Testis (tissue), 3 donors: ENCODE results near the gene SLC17A7. TPM values are rescaled to one million over a fixed set of nuclear protein-coding genes. Genes with fewer than 3 reads are reported as not detected.

Experiments used
- DNase-seq: peaks from one replicate; pipeline ENCODE4 v3.0.0-alpha.2; 2019
- H3K27ac ChIP-seq, 2 donors: fragments of 200-600 bp; sonication (generic); one replicate each; pipeline ENCODE4 v1.5.1; 2019
- H3K27me3 ChIP-seq: fragments of 200-600 bp; sonication (generic); one replicate; pipeline ENCODE4 v1.5.1; 2019
- H3K36me3 ChIP-seq: fragments of 200-600 bp; sonication (generic); one replicate; pipeline ENCODE4 v1.5.1; 2017; ENCODE audit warnings: low read depth; ENCODE audit errors: missing control alignments
- H3K4me1 ChIP-seq: fragments of 200-600 bp; sonication (generic); one replicate; pipeline ENCODE4 v1.5.1; 2019
- H3K4me3 ChIP-seq, 2 donors: fragments of 200-600 bp; sonication (generic); one replicate each; pipeline ENCODE4 v1.5.1; 2017 to 2019
- H3K9me3 ChIP-seq: fragments of 200-600 bp; sonication (generic); one replicate; pipeline ENCODE4 v1.5.1; 2017
- CTCF ChIP-seq, 3 experiments: fragments of 450-650 bp in 2 of 3; fragments of 200-600 bp in 1 of 3; sonication (generic) in 1 of 3; IDR thresholded peaks; one replicate each; pipeline ENCODE4 v1.5.1; 2016 to 2019; ENCODE audit warnings: antibody characterized with exemption in 3 of 3, mild to moderate bottlenecking in 2 of 3, moderate library complexity in 1 of 3
- POLR2A ChIP-seq: fragments of 450-650 bp; IDR thresholded peaks from one replicate; pipeline ENCODE4 v1.6.1; 2017; ENCODE audit warnings: antibody characterized with exemption, mild to moderate bottlenecking, moderate library complexity
- WGBS, 2 donors: methylation state at CpG; one replicate each; pipeline ENCODE4 v1.1.5; 2018; 5-methylcytosine and 5-hydroxymethylcytosine counted together
- intact Hi-C: fragments of 100-400 bp; cut with DNase I; formaldehyde crosslinking; loops from one replicate; pipeline ENCODE4 v1.15.1; 2023; ENCODE audit warnings: low total_unique reads
- polyA plus RNA-seq: library from polyadenylated mRNA; stranded (reverse); fragments of 350-450 nt; fragmentation: Illumina TruSeq; extraction: RNeasy Lipid Tissue Mini Kit (QIAGEN cat#74804); gene quantifications from one replicate; pipeline ENCODE4 v1.2.3, GENCODE V29; 2014; ENCODE audit warnings: low read depth, low replicate concordance; ENCODE audit not compliant: insufficient read depth
- total RNA-seq, 2 donors: library from RNA; depleted of rRNA; stranded (reverse); fragments of >200 nt; gene quantifications; one replicate each; pipeline ENCODE4 v1.2.3, GENCODE V29; 2016

SLC17A7 gene
- total and polyA plus RNA-seq, 3 donors from 2014 or later = 2.2 to 3.2 (median 2.7) TPM

- intact Hi-C loops = no loop called here
- TF ChIP-seq CTCF (IDR thresholded peaks at IDR 0.05) = no peak
- TF ChIP-seq POLR2A = no peak
- 56 to 59% methylated on average over 5 of the region's 5 CpGs for WGBS, 2 donors
- no peak for DNase-seq
- Histone ChIP-seq H3K27me3 (no peaks in the 10 kb centered on the region), H3K9me3 (no peaks in the 10 kb centered on the region), H3K4me3 (no peak overlapping the region), H3K27ac (peak overlapping the region in 1 of 2 donors; percentile 60), H3K36me3 (no peaks in the 10 kb centered on the region), H3K4me1 (peaks cover 4% of the 10 kb centered on the region)
Measured at GRCh38 chr19:49456326-49456725, 15.0 kb upstream of the SLC17A7 start.

- Histone ChIP-seq H3K27ac (peak overlapping the region; percentile 47 to 60), H3K36me3 (no peaks in the 10 kb centered on the region), H3K9me3 (no peaks in the 10 kb centered on the region), H3K4me3 (no peak overlapping the region), H3K4me1 (peaks cover 4% of the 10 kb centered on the region), H3K27me3 (no peaks in the 10 kb centered on the region)
- intact Hi-C loops = no loop called here
- no peak for TF ChIP-seq POLR2A
- no peak for TF ChIP-seq CTCF (IDR thresholded peaks at IDR 0.05)
- no peak for DNase-seq
- 52 to 64% methylated on average over 5 of the region's 5 CpGs for WGBS, 2 donors
Measured at GRCh38 chr19:49455773-49456172, 14.4 kb upstream of the SLC17A7 start.

GRCh38 chr19:49453757-49454240 is 12.5 kb upstream of the SLC17A7 start:
- Histone ChIP-seq H3K27ac (peak overlapping the region; percentile 94 to 96), H3K27me3 (no peaks in the 10 kb centered on the region), H3K9me3 (no peaks in the 10 kb centered on the region), H3K4me1 (peaks cover 4% of the 10 kb centered on the region), H3K36me3 (no peaks in the 10 kb centered on the region), H3K4me3 (peak overlapping the region; percentile 45 to 73)
- intact Hi-C loops = no loop called here
- TF ChIP-seq POLR2A = no peak
- no peak for TF ChIP-seq CTCF (IDR thresholded peaks at IDR 0.05)
- no peak for DNase-seq
- WGBS, 2 donors = 25 to 40% methylated on average over 10 of the region's 10 CpGs

- Histone ChIP-seq H3K27me3 (no peaks in the 10 kb centered on the region), H3K4me3 (peak within 1 kb of the TSS; percentile 45 to 83), H3K36me3 (no peaks in the 10 kb centered on the region), H3K27ac (peak within 1 kb of the TSS; percentile 94 to 96), H3K9me3 (no peaks in the 10 kb centered on the region), H3K4me1 (peaks cover 4% of the 10 kb centered on the region)
- peak; percentile 99 for DNase-seq
- intact Hi-C loops = no loop called here
- 0 to 1% methylated on average over 21 to 65 of the region's 66 CpGs for WGBS, 2 donors
- TF ChIP-seq CTCF (IDR thresholded peaks at IDR 0.05) (no peak), POLR2A (peak; percentile 9)
Measured at GRCh38 chr19:49453013-49453756, 11.9 kb upstream of the SLC17A7 start, which contains the start of gene ALDH16A1. Gene ALDH16A1, plus strand, starts transcription at chr19:49453225. Its CDS starts 107 bp downstream, at chr19:49453332.
